Measurements from ENCODE around the gene RCOR3. TPM values are rescaled to one million over a fixed set of nuclear protein-coding genes. Genes with fewer than 3 reads are reported as not detected.
A peak's percentile ranks its signal among the peaks of the same experiment; 100 is the strongest.
"Not testable (repeated sequence)": the region's sequence is repeated elsewhere in the genome, so short reads cannot be mapped to it uniquely, and the experiment has no call there.

The RCOR3 gene
- total RNA-seq, 2 experiments from 2014 or later, result 43.5 to 47.3 TPM

DNA sequence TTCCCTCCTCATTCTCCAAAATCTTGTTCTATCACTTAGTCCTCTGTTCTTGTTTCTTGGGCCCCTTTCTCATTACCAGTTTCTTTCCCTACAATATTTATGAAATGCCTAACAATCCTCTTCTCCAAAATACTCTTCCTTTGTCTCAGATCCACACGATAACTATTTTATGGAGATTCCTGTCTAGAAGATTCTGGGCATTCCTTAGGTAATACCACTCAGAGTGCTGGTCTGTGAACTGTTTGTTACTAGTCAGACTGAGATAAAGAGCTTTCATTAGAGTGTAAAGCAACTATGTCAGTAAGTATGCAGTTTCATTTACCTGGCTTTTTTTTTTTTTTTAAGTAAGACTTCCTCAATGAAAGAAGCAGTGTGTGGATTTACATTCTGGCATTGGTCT, 18.1 kb upstream of the RCOR3 start:
- Mint-ChIP-seq H3K4me3 (no peak overlapping the region), H3K27ac (no peak overlapping the region), H3K27me3 (peaks cover 3% of the 10 kb centered on the region), H3K4me1 (no peaks in the 10 kb centered on the region), H3K36me3 (no peaks in the 10 kb centered on the region), H3K9me3 (ENCODE audit: low read depth) (no peaks in the 10 kb centered on the region)
- DNase-seq (no peak), ATAC-seq (no peak)
- CTCF ChIA-PET, result no interaction called here

DNA sequence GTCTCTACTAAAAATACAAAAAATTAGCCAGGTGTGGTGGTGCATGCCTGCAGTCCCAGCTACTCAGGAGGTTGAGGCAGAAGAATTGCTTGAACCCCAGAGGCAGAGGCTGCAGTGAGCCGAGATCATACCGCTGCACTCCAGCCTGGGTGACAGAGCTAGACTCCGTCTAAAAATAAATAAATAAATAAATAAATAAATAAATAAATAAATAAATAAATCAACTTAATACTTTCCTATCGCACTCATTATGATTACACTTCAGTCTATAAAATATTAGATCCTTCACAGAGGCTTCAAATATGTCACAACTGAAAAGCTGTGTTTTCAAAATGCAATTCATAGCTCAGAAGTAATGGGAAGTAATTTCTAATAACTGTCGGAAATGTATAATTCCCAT, 15.5 kb upstream of the RCOR3 start:
- H3K9me3 Mint-ChIP-seq (ENCODE audit: low read depth); H3K36me3 Mint-ChIP-seq; H3K4me1 Mint-ChIP-seq; H3K27ac Mint-ChIP-seq; DNase-seq; ATAC-seq; H3K4me3 Mint-ChIP-seq; H3K27me3 Mint-ChIP-seq: not testable (repeated sequence)
- CTCF ChIA-PET, result interaction anchor here (1.0 kb wide), 1 partner anchor 14 kb away, joined by 3 read pairs; no protein-coding TSS in a partner anchor

DNA sequence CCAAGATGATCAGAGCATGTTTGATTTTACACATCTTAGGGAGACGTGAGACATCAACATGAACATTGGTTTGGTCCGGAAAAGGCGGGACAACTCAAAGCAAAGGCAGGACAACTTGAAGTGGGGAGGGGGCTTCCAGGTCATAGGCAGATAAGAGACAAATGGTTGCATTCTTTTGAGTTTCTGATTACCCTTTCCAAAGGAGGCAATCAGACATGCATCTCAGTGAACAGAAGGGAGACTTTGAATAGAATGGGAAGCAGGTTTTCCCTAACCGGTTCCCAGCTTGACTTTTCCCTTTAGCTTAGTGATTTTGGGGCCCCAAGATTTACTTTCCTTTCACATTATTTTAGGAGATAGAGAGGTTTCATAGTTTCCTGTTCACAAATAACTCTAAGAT, 12.6 kb upstream of the RCOR3 start:
- H3K9me3 Mint-ChIP-seq (ENCODE audit: low read depth); H3K36me3 Mint-ChIP-seq; ATAC-seq; H3K27me3 Mint-ChIP-seq; CTCF ChIA-PET; H3K4me1 Mint-ChIP-seq; DNase-seq; H3K27ac Mint-ChIP-seq; H3K4me3 Mint-ChIP-seq: not testable (repeated sequence)

DNA sequence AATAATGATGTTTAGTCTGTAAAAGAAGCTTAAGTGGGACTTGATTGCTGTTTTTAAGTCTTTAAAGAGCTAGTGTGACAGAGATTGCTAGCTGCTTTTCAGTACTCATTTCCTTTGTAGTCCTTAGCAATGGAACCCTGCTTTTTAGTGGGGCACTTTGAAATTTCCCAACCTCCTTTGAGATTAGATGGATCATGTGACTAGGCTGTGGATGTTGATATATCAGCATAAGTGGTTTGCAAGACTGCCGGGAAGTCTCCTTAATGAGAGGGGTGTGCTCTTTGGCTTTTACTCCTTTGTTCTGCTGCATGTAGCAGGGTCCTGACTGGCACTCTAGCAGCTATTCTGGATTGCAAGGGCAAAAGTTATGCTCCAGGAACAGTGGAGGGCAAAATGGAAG, 11.2 kb upstream of the RCOR3 start:
- Mint-ChIP-seq H3K9me3 (ENCODE audit: low read depth) (no peaks in the 10 kb centered on the region), H3K27ac (no peak overlapping the region), H3K4me3 (no peak overlapping the region), H3K27me3 (peaks cover 4% of the 10 kb centered on the region), H3K36me3 (no peaks in the 10 kb centered on the region), H3K4me1 (no peaks in the 10 kb centered on the region)
- no peak for DNase-seq
- CTCF ChIA-PET, result no interaction called here
- no peak for ATAC-seq

DNA sequence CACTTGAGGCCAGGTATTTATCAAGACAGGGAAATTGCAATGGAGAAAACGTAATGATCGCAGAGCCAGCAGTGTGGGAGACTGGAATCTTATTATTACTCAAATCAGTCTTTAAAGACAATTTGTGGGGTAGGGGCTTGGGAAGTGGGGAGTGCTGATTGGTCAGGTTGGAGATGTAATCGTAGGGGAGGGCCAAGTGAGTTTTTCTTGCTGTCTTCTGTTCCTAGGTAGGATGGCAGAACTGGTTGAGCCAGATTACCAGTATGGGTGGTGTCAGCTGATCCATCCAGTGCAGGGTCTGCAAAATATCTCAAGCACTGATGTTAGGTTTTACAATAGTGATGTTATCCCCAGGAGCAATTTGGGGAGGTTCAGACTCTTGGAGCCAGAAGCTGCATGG, 9.6 kb upstream of the RCOR3 start:
- H3K4me3 Mint-ChIP-seq; H3K9me3 Mint-ChIP-seq (ENCODE audit: low read depth); CTCF ChIA-PET; H3K27ac Mint-ChIP-seq; H3K4me1 Mint-ChIP-seq; ATAC-seq; H3K27me3 Mint-ChIP-seq; DNase-seq; H3K36me3 Mint-ChIP-seq: not testable (repeated sequence)

DNA sequence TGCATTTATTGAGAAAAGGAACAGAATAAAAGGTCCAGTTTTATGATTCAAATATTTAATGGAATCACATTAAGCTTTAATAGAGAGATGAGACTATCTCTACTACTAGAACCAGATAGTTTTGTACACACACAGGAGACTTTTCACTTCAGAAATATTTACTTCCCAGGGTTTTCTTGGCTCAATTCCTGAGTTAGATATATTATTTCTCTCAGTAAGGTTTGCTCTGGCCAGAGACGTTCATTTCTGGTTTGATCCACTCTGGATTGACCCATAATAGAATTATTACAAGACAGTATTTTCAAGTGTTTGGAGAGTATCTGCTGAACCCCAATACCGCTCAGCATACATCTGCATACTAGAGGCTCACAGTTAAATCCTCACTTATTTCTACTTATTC, 1.3 kb upstream of the RCOR3 start:
- Mint-ChIP-seq H3K9me3 (ENCODE audit: low read depth) (no peaks in the 10 kb centered on the region), H3K27ac (peak overlapping the region; percentile 92), H3K4me1 (peaks cover 16% of the 10 kb centered on the region), H3K36me3 (peaks cover 6% of the 10 kb centered on the region), H3K4me3 (peak overlapping the region; percentile 82), H3K27me3 (no peaks in the 10 kb centered on the region)
- CTCF ChIA-PET, result interaction anchor here (0.9 to 1.9 kb wide), 7 partner anchors 14 to 257 kb away, joined by 3 to 6 read pairs (median 3); no protein-coding TSS in a partner anchor
- DNase-seq, result no peak
- no peak for ATAC-seq

DNA sequence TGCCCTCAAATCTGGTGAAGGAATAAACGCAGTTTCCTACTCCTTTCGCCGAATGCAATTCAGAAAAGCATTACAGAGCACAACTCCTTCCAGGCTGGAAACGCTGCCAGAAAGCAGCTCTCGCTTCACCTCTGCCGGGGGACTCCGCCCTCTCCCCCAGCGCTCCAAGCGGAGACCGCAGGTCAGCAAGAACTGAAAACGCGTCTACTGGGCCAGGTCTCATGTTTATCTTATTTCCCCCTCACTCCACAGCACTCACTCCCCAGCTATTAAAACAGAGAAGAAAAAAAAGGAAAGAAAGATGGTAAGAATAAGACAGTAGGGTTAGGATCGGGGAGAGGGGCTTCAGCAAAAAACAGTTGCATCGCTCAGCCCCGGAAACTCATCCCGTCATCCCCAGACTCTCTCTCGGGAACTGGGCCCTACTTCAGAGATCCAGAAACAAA, 833 bp upstream of the RCOR3 start:
- H3K4me1 Mint-ChIP-seq, result peaks cover 16% of the 10 kb centered on the region
- ATAC-seq, result peak; percentile 11
- CTCF ChIA-PET, result interaction anchor here (0.9 to 1.9 kb wide), 8 partner anchors 14 to 257 kb away, joined by 3 to 6 read pairs (median 3); no protein-coding TSS in a partner anchor
- H3K4me3 Mint-ChIP-seq, result peak overlapping the region; percentile 82
- H3K9me3 Mint-ChIP-seq (ENCODE audit: low read depth), result no peaks in the 10 kb centered on the region
- peaks cover 6% of the 10 kb centered on the region for H3K36me3 Mint-ChIP-seq
- H3K27ac Mint-ChIP-seq, result peak overlapping the region; percentile 92
- peak; percentile 81 for DNase-seq
- no peaks in the 10 kb centered on the region for H3K27me3 Mint-ChIP-seq

DNA sequence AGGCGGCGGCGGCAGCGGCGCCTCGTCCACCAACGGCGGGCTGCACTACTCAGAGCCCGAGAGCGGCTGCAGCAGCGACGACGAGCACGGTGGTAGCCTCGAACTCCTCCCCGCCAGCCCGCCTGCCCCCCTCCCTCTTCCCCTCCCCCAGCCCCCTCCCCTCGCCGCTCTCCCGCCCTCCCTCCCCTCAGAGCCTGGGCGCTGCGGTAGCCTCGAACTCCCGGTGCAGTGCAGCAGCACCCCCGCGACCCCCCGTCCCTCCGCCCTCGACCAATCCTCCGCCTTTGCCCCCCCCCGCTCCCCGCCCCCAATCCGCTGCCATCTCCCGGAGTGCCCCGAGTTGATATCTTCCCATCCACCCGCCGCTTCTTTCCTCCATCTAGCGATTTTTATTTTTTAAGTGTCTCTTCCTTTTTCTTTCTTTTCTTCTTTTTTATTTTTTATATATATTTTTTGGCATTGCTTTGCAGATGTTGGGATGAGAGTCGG, 516 bp downstream of the RCOR3 start:
- ATAC-seq (peak; percentile 29), DNase-seq (no peak)
- H3K9me3 Mint-ChIP-seq (ENCODE audit: low read depth), result no peaks in the 10 kb centered on the region
- H3K4me3 Mint-ChIP-seq, result peak overlapping the region; percentile 89
- H3K36me3 Mint-ChIP-seq, result peaks cover 15% of the 10 kb centered on the region
- H3K4me1 Mint-ChIP-seq, result peaks cover 20% of the 10 kb centered on the region
- H3K27me3 Mint-ChIP-seq, result no peaks in the 10 kb centered on the region
- peak overlapping the region; percentile 90 for H3K27ac Mint-ChIP-seq
- CTCF ChIA-PET, result interaction anchor here (1.7 kb wide), 1 partner anchor 25 kb away, joined by 5 read pairs; no protein-coding TSS in a partner anchor

DNA sequence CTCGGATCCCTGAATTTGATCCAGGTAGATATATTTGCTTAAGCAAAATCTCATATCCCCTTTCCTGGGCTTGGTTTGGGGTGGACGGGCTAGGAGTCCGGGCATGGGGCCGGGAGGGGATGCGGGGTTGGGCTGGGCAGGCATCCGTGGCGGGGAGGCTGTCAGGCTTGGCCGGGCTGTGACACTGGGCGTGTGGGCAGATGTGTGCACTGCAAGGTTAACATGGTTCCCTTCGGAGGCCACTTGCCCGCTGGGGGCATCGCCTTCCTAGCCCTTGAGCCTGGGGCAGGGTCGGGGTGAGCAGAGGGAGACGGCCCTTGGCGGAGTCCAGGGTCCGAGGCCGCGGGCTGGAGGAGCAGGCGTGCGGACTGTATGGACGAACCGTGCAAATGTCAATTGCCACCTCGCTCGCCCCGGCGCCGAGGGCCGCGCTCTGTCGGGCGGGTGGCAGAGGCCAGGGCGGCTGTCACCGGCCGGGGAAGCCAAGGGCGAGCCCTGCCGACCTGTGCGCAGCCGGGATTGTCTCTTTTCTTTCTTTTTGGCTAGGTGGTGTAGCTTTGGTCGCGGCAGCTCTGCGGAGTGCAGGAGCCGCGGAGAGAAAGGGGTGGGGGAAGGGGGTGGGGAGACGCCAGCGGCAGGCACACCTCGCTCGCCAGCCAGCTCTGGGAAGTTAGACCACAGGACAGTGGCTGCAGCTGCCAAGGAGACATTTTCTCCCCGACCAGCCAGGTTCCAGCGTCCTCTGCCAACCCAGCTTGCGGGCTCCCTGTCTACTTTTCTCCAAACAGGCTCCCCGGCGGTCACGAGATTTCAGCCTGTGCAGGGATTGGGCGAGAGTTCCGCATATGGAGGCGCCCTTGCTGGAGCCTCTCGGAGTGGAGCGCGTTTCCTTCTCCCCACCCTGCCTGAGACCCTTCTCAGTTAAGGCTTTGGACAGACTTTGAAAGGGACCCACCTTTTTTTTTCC, 1.3 kb downstream of the RCOR3 start:
- DNase-seq, result peak; percentile 85
- peak overlapping the region; percentile 90 for H3K27ac Mint-ChIP-seq
- CTCF ChIA-PET, result interaction anchor here (0.7 to 1.7 kb wide), 4 partner anchors 25 to 252 kb away, joined by 3 to 5 read pairs (median 4); no protein-coding TSS in a partner anchor
- H3K4me3 Mint-ChIP-seq, result peak overlapping the region; percentile 89
- H3K4me1 Mint-ChIP-seq, result peaks cover 20% of the 10 kb centered on the region
- peak; percentile 43 for ATAC-seq
- no peaks in the 10 kb centered on the region for H3K9me3 Mint-ChIP-seq (ENCODE audit: low read depth)
- H3K27me3 Mint-ChIP-seq, result no peaks in the 10 kb centered on the region
- H3K36me3 Mint-ChIP-seq, result peaks cover 17% of the 10 kb centered on the region

DNA sequence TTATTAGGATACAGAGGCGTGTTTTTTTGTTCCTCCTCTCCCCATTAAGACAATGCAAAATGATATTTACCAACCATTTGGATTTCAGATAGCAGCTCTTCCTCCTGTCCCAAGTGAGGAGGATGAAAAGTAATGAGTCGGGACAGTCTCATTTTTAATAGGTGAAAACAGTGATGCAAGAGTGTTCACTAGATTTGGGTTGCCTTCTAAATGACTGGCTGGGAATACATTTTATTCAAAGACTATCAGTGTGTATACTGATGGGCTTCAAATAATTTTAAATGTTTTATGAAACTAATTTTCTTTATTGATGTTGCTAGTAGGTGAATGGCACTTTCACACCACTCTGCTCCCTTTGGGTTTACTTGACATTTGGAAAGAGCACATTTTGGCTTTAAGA, 2.1 kb downstream of the RCOR3 start:
- CTCF ChIA-PET, result interaction anchor here (0.7 to 1.7 kb wide), 4 partner anchors 24 to 251 kb away, joined by 3 to 5 read pairs (median 4); no protein-coding TSS in a partner anchor

DNA sequence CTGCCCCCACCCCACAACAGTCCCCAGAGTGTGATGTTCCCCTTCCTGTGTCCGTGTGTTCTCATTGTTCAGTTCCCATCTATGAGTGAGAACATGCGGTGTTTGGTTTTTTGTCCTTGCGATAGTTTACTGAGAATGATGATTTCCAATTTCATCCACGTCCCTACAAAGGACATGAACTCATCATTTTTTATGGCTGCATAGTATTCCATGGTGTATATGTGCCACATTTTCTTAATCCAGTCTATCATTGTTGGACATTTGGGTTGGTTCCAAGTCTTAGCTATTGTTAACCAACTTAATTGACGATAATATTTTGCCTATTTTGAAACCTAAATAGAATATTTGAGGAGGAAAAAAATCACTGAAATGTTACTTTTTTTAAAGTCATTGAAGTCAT, 3.9 kb downstream of the RCOR3 start:
- ATAC-seq; H3K9me3 Mint-ChIP-seq (ENCODE audit: low read depth); H3K27me3 Mint-ChIP-seq; DNase-seq; H3K4me3 Mint-ChIP-seq; H3K27ac Mint-ChIP-seq: not testable (repeated sequence)
- CTCF ChIA-PET, result interaction anchor here (1.0 to 1.3 kb wide), 3 partner anchors 10 to 66 kb away, joined by 3 to 4 read pairs (median 3); no protein-coding TSS in a partner anchor
- H3K36me3 Mint-ChIP-seq, result peaks cover 26% of the 10 kb centered on the region
- H3K4me1 Mint-ChIP-seq, result peaks cover 15% of the 10 kb centered on the region

More for the DNA sequence above, 2.1 kb downstream of the RCOR3 start:
- H3K4me3 Mint-ChIP-seq, result peak overlapping the region; percentile 89
- DNase-seq (no peak), ATAC-seq (no peak)
- no peaks in the 10 kb centered on the region for H3K9me3 Mint-ChIP-seq (ENCODE audit: low read depth)
- no peaks in the 10 kb centered on the region for H3K27me3 Mint-ChIP-seq
- peak overlapping the region; percentile 90 for H3K27ac Mint-ChIP-seq
- H3K4me1 Mint-ChIP-seq, result peaks cover 20% of the 10 kb centered on the region
- H3K36me3 Mint-ChIP-seq, result peaks cover 20% of the 10 kb centered on the region

DNA sequence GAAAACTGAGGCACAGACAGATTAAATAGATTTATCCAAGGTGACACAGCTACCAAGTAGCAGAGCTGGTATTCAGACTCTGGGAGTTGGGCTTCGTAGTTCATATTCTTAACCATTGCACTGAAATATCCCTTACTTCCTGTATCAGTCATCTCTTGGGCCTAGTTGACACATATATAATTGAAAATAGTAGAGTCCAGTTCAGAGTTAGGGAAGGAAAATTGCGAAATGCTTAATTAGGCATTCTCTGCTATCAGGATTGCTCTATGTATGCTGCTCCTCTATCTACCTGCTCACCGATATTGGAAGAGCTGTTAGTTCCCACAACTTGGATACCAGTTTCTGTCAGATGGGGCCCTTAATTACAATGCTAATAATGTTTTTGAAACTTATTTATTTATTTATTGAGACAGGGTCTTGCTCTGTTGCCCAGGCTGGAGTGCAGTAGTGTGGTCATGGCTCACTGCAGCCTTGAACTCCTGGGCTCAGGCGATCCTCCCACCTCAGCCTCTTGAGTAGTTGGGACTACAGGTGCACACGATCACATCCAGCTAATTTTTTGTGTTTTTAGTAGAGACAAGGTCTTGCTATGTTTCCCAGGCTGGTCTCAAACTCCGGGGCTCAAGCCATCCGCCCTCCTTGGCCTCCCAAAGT, 8.2 kb downstream of the RCOR3 start:
- DNase-seq (no peak), ATAC-seq (no peak)
- peaks cover 34% of the 10 kb centered on the region for H3K36me3 Mint-ChIP-seq
- CTCF ChIA-PET, result interaction anchor here (1.1 kb wide), 1 partner anchor 56 kb away, joined by 3 read pairs; no protein-coding TSS in a partner anchor
- no peaks in the 10 kb centered on the region for H3K27me3 Mint-ChIP-seq
- peaks cover 6% of the 10 kb centered on the region for H3K4me1 Mint-ChIP-seq
- H3K4me3 Mint-ChIP-seq, result no peak overlapping the region
- no peak overlapping the region for H3K27ac Mint-ChIP-seq
- no peaks in the 10 kb centered on the region for H3K9me3 Mint-ChIP-seq (ENCODE audit: low read depth)

DNA sequence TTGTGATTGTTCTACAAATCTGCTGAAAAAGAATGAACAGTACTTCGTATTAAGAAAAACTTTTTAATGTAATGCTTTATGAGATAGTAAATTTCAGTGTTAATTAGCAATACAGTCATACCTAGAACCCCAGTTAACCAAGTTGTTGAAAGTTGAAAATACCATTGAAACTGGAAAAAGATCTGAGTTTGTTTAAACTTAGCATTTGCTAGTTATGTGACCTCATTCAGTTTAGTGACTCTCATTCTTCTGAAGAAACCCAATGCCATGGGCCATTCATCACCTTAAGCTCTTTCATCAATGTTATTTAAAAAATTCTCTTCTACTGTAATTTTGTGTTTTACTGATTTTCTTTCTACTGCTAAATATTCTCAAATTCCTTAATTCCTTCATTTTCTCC, 20.2 kb downstream of the RCOR3 start:
- Mint-ChIP-seq H3K36me3 (peaks cover 22% of the 10 kb centered on the region), H3K9me3 (ENCODE audit: low read depth) (no peaks in the 10 kb centered on the region), H3K27ac (no peak overlapping the region), H3K4me1 (no peaks in the 10 kb centered on the region), H3K4me3 (no peak overlapping the region), H3K27me3 (no peaks in the 10 kb centered on the region)
- no peak for DNase-seq
- ATAC-seq, result no peak
- CTCF ChIA-PET, result interaction anchor here (0.6 kb wide), 1 partner anchor 197 kb away, joined by 4 read pairs; no protein-coding TSS in a partner anchor
